Tibial nerve (tissue), 4 donors: ENCODE data around the gene DOCK1.

ENCODE experiments used
- EP300 ChIP-seq, 2 donors: sonication (generic); formaldehyde crosslinking; IDR thresholded peaks; one replicate each; pipeline ENCODE4 v1.6.1; 2017; ENCODE audit warnings: antibody characterized with exemption in 2 of 2, mild to moderate bottlenecking in 1 of 2
- POLR2A ChIP-seq, 2 donors: fragments of 450-650 bp; IDR thresholded peaks; one replicate each; pipeline ENCODE4 v1.6.1; 2017; ENCODE audit warnings: antibody characterized with exemption in 2 of 2, mild to moderate bottlenecking in 2 of 2, moderate library complexity in 2 of 2
- TF ChIP-seq, protein P1 (sequence below), 5 experiments: fragments of 200-600 bp in 3 of 5; fragments of 450-650 bp in 2 of 5; sonication (generic) in 3 of 5; IDR thresholded peaks; one replicate each; pipeline ENCODE4 v1.5.1; 2016 to 2019; ENCODE audit warnings: antibody characterized with exemption in 5 of 5, mild to moderate bottlenecking in 3 of 5, moderate library complexity in 2 of 5

DNA sequence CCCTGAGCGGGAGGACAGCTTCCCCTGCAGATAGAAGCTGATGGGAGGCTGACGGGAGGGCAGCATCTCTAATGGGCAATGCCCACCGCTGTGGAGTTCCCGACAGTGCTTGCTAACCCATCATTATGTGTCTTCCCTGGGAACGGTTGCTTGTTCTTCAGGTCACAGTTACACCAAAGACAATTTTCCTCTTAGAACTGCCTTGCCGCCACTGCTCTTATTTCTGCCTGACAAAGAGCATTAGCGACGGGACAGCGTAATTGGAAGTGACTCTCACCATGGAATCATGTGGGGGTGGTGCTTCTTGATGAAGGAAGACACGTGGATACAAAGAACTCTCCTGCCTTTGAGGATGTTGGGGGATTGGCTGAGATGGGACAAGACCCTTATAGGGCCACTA, 562.6 kb downstream of the DOCK1 start:
- TF ChIP-seq, protein P1, sequence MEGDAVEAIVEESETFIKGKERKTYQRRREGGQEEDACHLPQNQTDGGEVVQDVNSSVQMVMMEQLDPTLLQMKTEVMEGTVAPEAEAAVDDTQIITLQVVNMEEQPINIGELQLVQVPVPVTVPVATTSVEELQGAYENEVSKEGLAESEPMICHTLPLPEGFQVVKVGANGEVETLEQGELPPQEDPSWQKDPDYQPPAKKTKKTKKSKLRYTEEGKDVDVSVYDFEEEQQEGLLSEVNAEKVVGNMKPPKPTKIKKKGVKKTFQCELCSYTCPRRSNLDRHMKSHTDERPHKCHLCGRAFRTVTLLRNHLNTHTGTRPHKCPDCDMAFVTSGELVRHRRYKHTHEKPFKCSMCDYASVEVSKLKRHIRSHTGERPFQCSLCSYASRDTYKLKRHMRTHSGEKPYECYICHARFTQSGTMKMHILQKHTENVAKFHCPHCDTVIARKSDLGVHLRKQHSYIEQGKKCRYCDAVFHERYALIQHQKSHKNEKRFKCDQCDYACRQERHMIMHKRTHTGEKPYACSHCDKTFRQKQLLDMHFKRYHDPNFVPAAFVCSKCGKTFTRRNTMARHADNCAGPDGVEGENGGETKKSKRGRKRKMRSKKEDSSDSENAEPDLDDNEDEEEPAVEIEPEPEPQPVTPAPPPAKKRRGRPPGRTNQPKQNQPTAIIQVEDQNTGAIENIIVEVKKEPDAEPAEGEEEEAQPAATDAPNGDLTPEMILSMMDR (IDR thresholded peaks at IDR 0.05), result no peak
- TF ChIP-seq POLR2A (IDR thresholded peaks at IDR 0.05), result no peak
- no peak for TF ChIP-seq EP300 (IDR thresholded peaks at IDR 0.05)
